Neural progenitor cell (in vitro differentiated cells): ENCODE results near the gene SLC35F3. TPM values are rescaled to one million over a fixed set of nuclear protein-coding genes. Genes with fewer than 3 reads are reported as not detected.

Experiments used
- DNase-seq: peaks from one replicate; pipeline ENCODE4 v3.0.0-alpha.2; 2016; ENCODE audit warnings: low spot score
- H2AFZ ChIP-seq: fragments of 200-600 bp; sonication (generic); replicated peaks from 2 replicates; pipeline ENCODE4 v1.6.1; 2016; ENCODE audit warnings: antibody characterized with exemption
- H3F3A ChIP-seq: fragments of 200-600 bp; sonication (generic); 2 replicates; pipeline ENCODE4 v1.6.1; 2016; ENCODE audit warnings: antibody characterized with exemption, low read depth
- H3K27ac ChIP-seq: fragments of 200-600 bp; sonication (generic); 2 replicates; pipeline ENCODE4 v1.5.1; 2016; ENCODE audit warnings: mild to moderate bottlenecking
- H3K27me3 ChIP-seq: fragments of 200-600 bp; sonication (generic); 2 replicates; pipeline ENCODE4 v1.6.1; 2016; ENCODE audit warnings: mild to moderate bottlenecking, moderate library complexity
- H3K36me3 ChIP-seq: fragments of 200-600 bp; sonication (generic); 2 replicates; pipeline ENCODE4 v1.5.1; 2016
- H3K4me1 ChIP-seq: fragments of 200-600 bp; sonication (generic); 2 replicates; pipeline ENCODE4 v1.6.1; 2016; ENCODE audit warnings: mixed run types
- H3K4me2 ChIP-seq: fragments of 200-600 bp; sonication (generic); 2 replicates; pipeline ENCODE4 v1.6.1; 2016
- H3K4me3 ChIP-seq: fragments of 200-600 bp; sonication (generic); 2 replicates; pipeline ENCODE4 v1.5.1; 2016
- H3K79me2 ChIP-seq: fragments of 200-600 bp; sonication (generic); 2 replicates; pipeline ENCODE4 v1.6.1; 2016; ENCODE audit warnings: low read depth
- H3K9ac ChIP-seq: fragments of 200-600 bp; sonication (generic); 2 replicates; pipeline ENCODE4 v1.6.1; 2016
- H3K9me3 ChIP-seq: fragments of 200-600 bp; sonication (generic); 2 replicates; pipeline ENCODE4 v1.5.1; 2016; ENCODE audit warnings: low read depth
- H4K20me1 ChIP-seq: fragments of 200-600 bp; sonication (generic); 2 replicates; pipeline ENCODE4 v1.6.1; 2016; ENCODE audit warnings: low read depth
- H3K27ac Mint-ChIP-seq: 3 replicates; pipeline ENCODE4 v1.8.0; 2021; ENCODE audit warnings: mixed read lengths
- H3K27me3 Mint-ChIP-seq: 2 replicates; pipeline ENCODE4 v1.8.0; 2022; ENCODE audit warnings: low read depth, mild to moderate bottlenecking, inconsistent platforms, moderate library complexity, mixed read lengths; ENCODE audit not compliant: insufficient read depth
- H3K36me3 Mint-ChIP-seq: 3 replicates; pipeline ENCODE4 v1.8.0; 2021; ENCODE audit warnings: mixed read lengths
- H3K4me1 Mint-ChIP-seq: 3 replicates; pipeline ENCODE4 v1.8.0; 2021; ENCODE audit warnings: mixed read lengths
- H3K4me3 Mint-ChIP-seq: 3 replicates; pipeline ENCODE4 v1.8.0; 2021; ENCODE audit warnings: mild to moderate bottlenecking, moderate library complexity, mixed read lengths
- H3K9me3 Mint-ChIP-seq: 3 replicates; pipeline ENCODE4 v1.8.0; 2020; ENCODE audit warnings: mixed read lengths
- EZH2 ChIP-seq: fragments of 200-600 bp; sonication (generic); IDR thresholded peaks from 2 replicates; pipeline ENCODE4 v1.6.1; 2017; ENCODE audit warnings: antibody characterized with exemption, mild to moderate bottlenecking, moderate library complexity
- EZH2phosphoT487 ChIP-seq: fragments of 200-600 bp; sonication (generic); IDR thresholded peaks from 2 replicates; pipeline ENCODE4 v1.6.1; 2017; ENCODE audit warnings: antibody characterized with exemption
- total RNA-seq: library from RNA; depleted of rRNA; stranded (reverse); fragments of >200 nt; gene quantifications from 2 replicates; pipeline ENCODE4 v1.2.3, GENCODE V29; 2015; ENCODE audit warnings: low replicate concordance
- TF ChIP-seq, protein P1 (sequence below): fragments of 200-600 bp; sonication (generic); IDR thresholded peaks from 2 replicates; pipeline ENCODE4 v1.5.1; 2017; ENCODE audit warnings: antibody characterized with exemption, mild to moderate bottlenecking

Gene SLC35F3
- total RNA-seq, 1 donor from 2014 or later = 0.79 TPM

DNA sequence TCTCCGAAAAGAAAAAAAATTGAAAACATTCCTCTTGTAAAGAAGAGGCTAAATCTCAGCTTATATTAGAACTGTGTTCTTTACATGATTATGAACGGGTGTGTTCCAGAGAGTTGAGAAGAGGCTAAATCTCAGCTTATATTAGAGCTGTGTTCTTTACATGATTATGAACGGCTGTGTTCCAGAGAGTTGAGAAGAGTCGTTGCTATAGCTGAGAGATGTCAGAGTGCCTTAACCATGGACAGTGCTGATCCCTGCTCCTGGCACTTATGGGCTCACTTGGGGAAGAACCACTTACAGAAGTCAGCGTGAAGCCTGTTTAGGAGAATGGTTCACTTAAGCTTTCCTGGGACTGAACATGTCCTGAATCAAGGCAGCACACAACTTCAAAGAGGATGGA, 35.0 kb downstream of the SLC35F3 start:
- H3K27ac Mint-ChIP-seq = no peak overlapping the region
- Histone ChIP-seq H3K4me2 (no peak overlapping the region), H3K79me2 (no peaks in the 10 kb centered on the region), H3K9ac (no peak overlapping the region), H3K27me3 (peaks cover 8% of the 10 kb centered on the region), H3K9me3 (no peaks in the 10 kb centered on the region), H3K36me3 (no peaks in the 10 kb centered on the region), H4K20me1 (no peaks in the 10 kb centered on the region), H3K4me1 (no peaks in the 10 kb centered on the region), H3K27ac (no peak overlapping the region), H3F3A (no peaks in the 10 kb centered on the region), H2AFZ (no peak overlapping the region), H3K4me3 (no peak overlapping the region)
- no peaks in the 10 kb centered on the region for H3K36me3 Mint-ChIP-seq
- peaks cover 12% of the 10 kb centered on the region for H3K4me1 Mint-ChIP-seq
- no peak for DNase-seq
- H3K9me3 Mint-ChIP-seq = no peaks in the 10 kb centered on the region
- no peak for TF ChIP-seq EZH2
- no peak overlapping the region for H3K4me3 Mint-ChIP-seq
- peaks cover 2% of the 10 kb centered on the region for H3K27me3 Mint-ChIP-seq

DNA sequence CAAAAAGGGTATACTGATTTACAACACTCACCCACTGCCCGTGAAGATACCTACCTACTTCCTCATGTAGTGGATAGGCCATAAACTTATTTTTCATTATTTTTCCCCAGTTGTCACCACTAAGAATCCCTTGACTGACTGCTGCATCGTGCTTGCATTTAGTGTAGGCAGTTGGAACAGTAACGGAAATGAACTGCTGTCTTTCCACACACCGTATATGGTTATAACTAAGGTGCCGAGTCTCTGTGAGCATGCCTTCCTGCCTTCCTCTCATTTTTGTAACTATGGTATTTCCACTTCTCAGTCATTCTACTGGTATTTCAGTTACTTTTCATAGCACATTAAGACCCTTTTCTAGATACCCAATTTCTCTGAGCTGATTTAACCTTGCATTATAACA, 36.4 kb downstream of the SLC35F3 start:
- H3K4me2 ChIP-seq = no peak overlapping the region
- peaks cover 8% of the 10 kb centered on the region for H3K27me3 ChIP-seq
- no peaks in the 10 kb centered on the region for H3K79me2 ChIP-seq
- no peaks in the 10 kb centered on the region for H3K9me3 ChIP-seq
- no peaks in the 10 kb centered on the region for H3K4me1 ChIP-seq
- H3K4me3 Mint-ChIP-seq = no peak overlapping the region
- no peak overlapping the region for H2AFZ ChIP-seq
- peaks cover 25% of the 10 kb centered on the region for H3K4me1 Mint-ChIP-seq
- H3K27ac ChIP-seq = no peak overlapping the region
- no peaks in the 10 kb centered on the region for H3F3A ChIP-seq
- DNase-seq = no peak
- no peak overlapping the region for H3K9ac ChIP-seq
- peaks cover 2% of the 10 kb centered on the region for H3K27me3 Mint-ChIP-seq
- H3K36me3 ChIP-seq = no peaks in the 10 kb centered on the region
- no peaks in the 10 kb centered on the region for H3K9me3 Mint-ChIP-seq
- H3K4me3 ChIP-seq = no peak overlapping the region
- H4K20me1 ChIP-seq = no peaks in the 10 kb centered on the region
- H3K27ac Mint-ChIP-seq = no peak overlapping the region
- H3K36me3 Mint-ChIP-seq = no peaks in the 10 kb centered on the region
- TF ChIP-seq EZH2 (no peak), EZH2phosphoT487 (no peak)
- TF ChIP-seq, protein P1, sequence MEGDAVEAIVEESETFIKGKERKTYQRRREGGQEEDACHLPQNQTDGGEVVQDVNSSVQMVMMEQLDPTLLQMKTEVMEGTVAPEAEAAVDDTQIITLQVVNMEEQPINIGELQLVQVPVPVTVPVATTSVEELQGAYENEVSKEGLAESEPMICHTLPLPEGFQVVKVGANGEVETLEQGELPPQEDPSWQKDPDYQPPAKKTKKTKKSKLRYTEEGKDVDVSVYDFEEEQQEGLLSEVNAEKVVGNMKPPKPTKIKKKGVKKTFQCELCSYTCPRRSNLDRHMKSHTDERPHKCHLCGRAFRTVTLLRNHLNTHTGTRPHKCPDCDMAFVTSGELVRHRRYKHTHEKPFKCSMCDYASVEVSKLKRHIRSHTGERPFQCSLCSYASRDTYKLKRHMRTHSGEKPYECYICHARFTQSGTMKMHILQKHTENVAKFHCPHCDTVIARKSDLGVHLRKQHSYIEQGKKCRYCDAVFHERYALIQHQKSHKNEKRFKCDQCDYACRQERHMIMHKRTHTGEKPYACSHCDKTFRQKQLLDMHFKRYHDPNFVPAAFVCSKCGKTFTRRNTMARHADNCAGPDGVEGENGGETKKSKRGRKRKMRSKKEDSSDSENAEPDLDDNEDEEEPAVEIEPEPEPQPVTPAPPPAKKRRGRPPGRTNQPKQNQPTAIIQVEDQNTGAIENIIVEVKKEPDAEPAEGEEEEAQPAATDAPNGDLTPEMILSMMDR = no peak

DNA sequence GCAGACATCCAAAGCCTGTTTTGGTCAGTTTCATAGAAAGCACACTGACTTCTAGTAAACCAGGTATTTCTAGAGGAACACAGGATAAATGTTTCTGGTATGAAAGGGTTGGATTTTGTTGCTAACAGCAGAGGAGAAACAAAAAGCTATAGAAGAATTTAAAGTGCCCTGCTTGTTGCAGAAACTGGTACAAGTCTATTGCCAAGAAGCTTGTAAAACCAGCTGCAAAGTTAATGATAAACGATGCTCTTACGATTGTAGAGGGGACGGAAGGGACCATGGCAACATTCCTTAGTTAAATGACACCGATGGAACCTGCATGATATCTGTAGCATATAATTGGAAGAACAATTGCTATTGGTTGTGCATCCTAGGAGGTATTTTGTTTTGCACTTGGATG, 40.1 kb downstream of the SLC35F3 start:
- H2AFZ ChIP-seq = no peak overlapping the region
- no peak overlapping the region for H3K4me3 Mint-ChIP-seq
- no peak overlapping the region for H3K27ac Mint-ChIP-seq
- H3K27me3 Mint-ChIP-seq = peaks cover 2% of the 10 kb centered on the region
- no peak overlapping the region for H3K4me3 ChIP-seq
- no peak overlapping the region for H3K27ac ChIP-seq
- no peaks in the 10 kb centered on the region for H3K9me3 Mint-ChIP-seq
- H3K4me1 Mint-ChIP-seq = peaks cover 21% of the 10 kb centered on the region
- H3K36me3 Mint-ChIP-seq = no peaks in the 10 kb centered on the region
- DNase-seq = no peak
- H3K36me3 ChIP-seq = no peaks in the 10 kb centered on the region
- TF ChIP-seq EZH2 = no peak
- TF ChIP-seq, protein P1 = no peak
- no peak for TF ChIP-seq EZH2phosphoT487
- no peak overlapping the region for H3K9ac ChIP-seq
- no peaks in the 10 kb centered on the region for H3F3A ChIP-seq
- H3K79me2 ChIP-seq = no peaks in the 10 kb centered on the region
- H3K4me2 ChIP-seq = no peak overlapping the region
- no peaks in the 10 kb centered on the region for H3K4me1 ChIP-seq
- H3K27me3 ChIP-seq = no peaks in the 10 kb centered on the region
- no peaks in the 10 kb centered on the region for H4K20me1 ChIP-seq
- no peaks in the 10 kb centered on the region for H3K9me3 ChIP-seq

DNA sequence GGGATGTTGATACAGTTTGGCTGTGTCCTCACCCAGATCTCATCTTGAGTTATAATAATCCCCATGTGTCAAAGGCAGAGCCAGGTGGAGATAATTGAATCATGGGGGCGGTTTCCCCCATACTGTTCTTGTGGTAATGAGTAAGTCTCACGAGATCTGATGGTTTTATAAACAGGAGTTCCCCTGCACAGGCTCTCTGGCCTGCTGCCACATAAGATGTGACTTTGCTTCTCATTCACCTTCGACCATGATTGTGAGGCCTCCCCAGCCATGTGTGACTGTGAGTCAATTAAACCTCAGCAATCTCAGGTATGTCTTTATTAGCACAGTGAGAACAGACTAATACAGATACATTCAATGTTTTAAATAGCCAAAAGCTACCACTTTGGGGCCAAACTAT, 41.1 kb downstream of the SLC35F3 start:
- Histone ChIP-seq H4K20me1 (no peaks in the 10 kb centered on the region), H3K9ac (no peak overlapping the region), H3K79me2 (no peaks in the 10 kb centered on the region), H3K27ac (no peak overlapping the region), H3K9me3 (no peaks in the 10 kb centered on the region), H3K4me2 (no peak overlapping the region), H3K27me3 (no peaks in the 10 kb centered on the region), H3K36me3 (no peaks in the 10 kb centered on the region), H2AFZ (no peak overlapping the region), H3F3A (no peaks in the 10 kb centered on the region), H3K4me1 (no peaks in the 10 kb centered on the region), H3K4me3 (no peak overlapping the region)
- H3K4me3 Mint-ChIP-seq = no peak overlapping the region
- TF ChIP-seq, protein P1 = no peak
- no peak for TF ChIP-seq EZH2phosphoT487
- TF ChIP-seq EZH2 = no peak
- no peaks in the 10 kb centered on the region for H3K36me3 Mint-ChIP-seq
- peaks cover 2% of the 10 kb centered on the region for H3K27me3 Mint-ChIP-seq
- H3K9me3 Mint-ChIP-seq = no peaks in the 10 kb centered on the region
- DNase-seq = no peak
- H3K27ac Mint-ChIP-seq = no peak overlapping the region
- peaks cover 15% of the 10 kb centered on the region for H3K4me1 Mint-ChIP-seq
